Measurements from ENCODE around the gene SYVN1.

DNA sequence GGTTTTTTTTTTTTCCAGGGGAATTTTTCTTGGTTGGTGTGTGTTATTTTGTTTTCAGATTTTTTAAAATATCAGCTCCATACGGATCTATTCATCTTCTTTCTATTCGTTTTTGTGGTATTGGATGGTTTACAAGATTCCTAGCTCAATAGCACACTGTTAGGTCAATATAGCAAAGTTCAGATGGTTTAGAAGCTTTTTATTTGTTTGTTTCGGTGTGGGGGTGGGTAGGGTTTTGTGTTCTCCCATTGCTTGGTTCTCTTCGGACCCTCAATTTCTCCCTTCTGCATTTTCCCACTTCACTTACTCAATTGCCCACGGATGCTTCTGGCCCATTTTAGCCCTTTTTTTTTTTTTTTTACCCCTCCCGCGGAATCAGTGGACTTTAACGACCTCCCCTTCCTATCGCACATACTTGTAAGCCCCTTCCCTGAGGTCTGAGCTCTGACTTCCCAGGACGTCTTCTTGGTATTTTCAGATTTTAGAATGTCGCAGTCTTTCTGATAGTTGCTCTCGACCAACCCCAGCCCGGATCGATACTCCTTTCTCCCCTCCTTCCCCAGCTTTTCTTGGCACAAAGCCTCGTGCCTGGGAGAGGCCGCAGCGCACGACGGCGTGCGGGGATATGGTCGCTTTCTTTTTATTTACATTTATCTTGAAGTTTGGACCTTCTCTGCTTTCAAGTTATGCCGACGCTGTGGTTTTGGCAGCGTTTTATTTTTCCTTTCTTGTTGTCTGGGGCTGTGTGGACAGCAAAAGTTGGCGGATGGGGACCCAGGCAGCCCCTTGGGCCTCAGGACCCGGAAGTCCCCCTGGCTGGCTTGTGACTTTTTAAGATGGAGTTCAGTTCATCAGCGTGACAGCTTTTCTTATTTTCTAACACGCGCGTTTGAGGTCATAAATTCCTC, 31.3 kb upstream of the SYVN1 start:
- TF ChIP-seq, protein P1, sequence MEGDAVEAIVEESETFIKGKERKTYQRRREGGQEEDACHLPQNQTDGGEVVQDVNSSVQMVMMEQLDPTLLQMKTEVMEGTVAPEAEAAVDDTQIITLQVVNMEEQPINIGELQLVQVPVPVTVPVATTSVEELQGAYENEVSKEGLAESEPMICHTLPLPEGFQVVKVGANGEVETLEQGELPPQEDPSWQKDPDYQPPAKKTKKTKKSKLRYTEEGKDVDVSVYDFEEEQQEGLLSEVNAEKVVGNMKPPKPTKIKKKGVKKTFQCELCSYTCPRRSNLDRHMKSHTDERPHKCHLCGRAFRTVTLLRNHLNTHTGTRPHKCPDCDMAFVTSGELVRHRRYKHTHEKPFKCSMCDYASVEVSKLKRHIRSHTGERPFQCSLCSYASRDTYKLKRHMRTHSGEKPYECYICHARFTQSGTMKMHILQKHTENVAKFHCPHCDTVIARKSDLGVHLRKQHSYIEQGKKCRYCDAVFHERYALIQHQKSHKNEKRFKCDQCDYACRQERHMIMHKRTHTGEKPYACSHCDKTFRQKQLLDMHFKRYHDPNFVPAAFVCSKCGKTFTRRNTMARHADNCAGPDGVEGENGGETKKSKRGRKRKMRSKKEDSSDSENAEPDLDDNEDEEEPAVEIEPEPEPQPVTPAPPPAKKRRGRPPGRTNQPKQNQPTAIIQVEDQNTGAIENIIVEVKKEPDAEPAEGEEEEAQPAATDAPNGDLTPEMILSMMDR (IDR thresholded peaks at IDR 0.05; ENCODE audit: low read depth, low read length): no peak
- TF ChIP-seq EZH2phosphoT487 (IDR thresholded peaks at IDR 0.05; ENCODE audit: low read depth): no peak

Data from OCI-LY3 (cell line).